ENCODE data around the gene FAM9C.
"Not testable (repeated sequence)": the region's sequence is repeated elsewhere in the genome, so short reads cannot be mapped to it uniquely, and the experiment has no call there.

Gene FAM9C

DNA sequence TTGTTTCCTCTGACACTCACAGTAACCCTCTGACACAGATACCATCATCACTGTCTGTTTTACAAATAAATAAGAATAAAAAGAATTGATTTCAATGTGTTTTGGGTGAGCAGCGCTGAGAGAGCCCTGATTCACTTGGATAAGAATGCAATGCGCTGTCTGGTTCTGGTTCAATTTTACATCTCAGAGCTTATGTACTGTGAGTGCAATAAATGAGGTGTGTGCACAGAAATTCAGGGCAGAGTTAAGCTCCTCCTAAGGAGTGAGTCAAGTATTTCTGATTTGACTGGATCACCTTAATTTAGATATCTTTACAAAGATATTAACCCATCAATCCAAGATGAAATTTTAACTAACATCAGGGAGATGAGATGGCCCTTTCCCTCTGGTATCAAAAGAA is 11.2 kb downstream of the FAM9C start:
- Histone ChIP-seq H3K27ac (ENCODE audit: low read depth, low read length) (no peak overlapping the region), H3K9ac (ENCODE audit: low read depth, low read length) (no peak overlapping the region), H3K9me3 (ENCODE audit: control insufficient read depth, insufficient read depth, low read length) (no peaks in the 10 kb centered on the region), H3K4me3 (ENCODE audit: low read depth, low read length) (no peak overlapping the region), H3K4me1 (ENCODE audit: control insufficient read depth, insufficient read depth, low read length) (peaks cover 30% of the 10 kb centered on the region), H3K36me3 (ENCODE audit: control insufficient read depth, insufficient read depth, low read length) (no peaks in the 10 kb centered on the region), H3K27me3 (ENCODE audit: control insufficient read depth, insufficient read depth, low read length) (no peaks in the 10 kb centered on the region)

DNA sequence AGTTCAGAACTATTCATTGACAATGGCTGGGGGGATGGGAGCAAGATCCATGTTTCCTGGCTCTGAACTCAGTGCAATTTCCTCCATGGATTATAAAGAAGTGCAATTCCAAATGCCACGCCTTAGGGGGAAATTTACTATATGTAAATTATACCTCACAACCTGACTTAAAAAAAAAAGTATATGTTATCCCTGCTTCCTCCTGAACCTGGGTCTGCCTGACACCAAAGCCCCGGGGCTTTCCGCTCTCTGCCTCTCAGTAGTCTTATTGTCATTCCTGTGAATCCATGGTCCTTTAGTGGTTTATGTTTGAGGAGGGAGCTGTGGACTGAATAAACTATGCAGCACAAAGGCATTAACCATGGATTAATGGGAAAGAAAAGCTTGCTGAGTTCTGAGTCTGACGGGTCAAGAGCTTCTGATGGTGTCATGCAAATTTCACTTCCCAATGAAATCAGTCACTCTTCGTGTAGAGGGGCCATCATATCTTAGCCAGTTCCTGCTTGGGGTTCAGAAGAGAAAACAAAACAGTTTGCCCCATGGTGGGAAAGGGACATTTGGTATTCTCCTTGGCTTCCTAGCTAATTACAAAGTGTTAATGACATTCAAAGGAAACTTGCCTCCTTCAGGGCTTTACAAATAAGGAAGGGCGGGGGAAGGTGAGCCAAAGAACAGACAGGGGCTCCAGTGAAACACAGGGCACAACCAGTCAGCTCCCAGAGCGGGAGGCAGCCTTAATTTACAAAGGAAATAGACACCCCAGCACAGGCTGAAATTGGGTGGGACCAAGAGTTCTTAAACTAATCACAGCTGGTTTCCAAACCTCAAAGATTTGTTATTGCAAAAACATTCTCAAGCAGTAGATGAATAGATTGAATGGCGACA is 14.3 kb downstream of the FAM9C start:
- Histone ChIP-seq H3K36me3 (ENCODE audit: control insufficient read depth, insufficient read depth, low read length) (no peaks in the 10 kb centered on the region), H3K4me3 (ENCODE audit: low read depth, low read length) (peak overlapping the region; percentile 22; the same call in 1 of the 2 replicates), H3K9me3 (ENCODE audit: control insufficient read depth, insufficient read depth, low read length) (no peaks in the 10 kb centered on the region), H3K9ac (ENCODE audit: low read depth, low read length) (peak overlapping the region; percentile 45; the same call in 1 of the 2 replicates), H3K27me3 (ENCODE audit: control insufficient read depth, insufficient read depth, low read length) (no peaks in the 10 kb centered on the region), H3K27ac (ENCODE audit: low read depth, low read length) (peak overlapping the region; percentile 96), H3K4me1 (ENCODE audit: control insufficient read depth, insufficient read depth, low read length) (peaks cover 30% of the 10 kb centered on the region)

DNA sequence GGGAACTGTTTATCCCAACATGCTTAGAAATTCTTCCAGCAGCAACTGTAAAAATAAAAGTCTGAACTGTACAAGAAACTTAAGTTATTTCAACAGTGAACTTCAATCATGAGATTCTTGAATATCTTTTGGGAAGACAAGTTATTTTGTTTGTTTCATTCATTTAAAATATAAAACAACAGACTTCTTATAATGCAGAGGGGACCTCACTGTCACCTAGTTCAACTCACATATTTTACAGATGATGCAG is 14.9 kb downstream of the FAM9C start:
- H3K27me3 ChIP-seq (ENCODE audit: control insufficient read depth, insufficient read depth, low read length), result no peaks in the 10 kb centered on the region
- peaks cover 30% of the 10 kb centered on the region for H3K4me1 ChIP-seq (ENCODE audit: control insufficient read depth, insufficient read depth, low read length)
- H3K9ac ChIP-seq (ENCODE audit: low read depth, low read length), result peak overlapping the region; percentile 54
- no peaks in the 10 kb centered on the region for H3K36me3 ChIP-seq (ENCODE audit: control insufficient read depth, insufficient read depth, low read length)
- H3K27ac ChIP-seq (ENCODE audit: low read depth, low read length), result peak overlapping the region; percentile 96
- H3K9me3 ChIP-seq (ENCODE audit: control insufficient read depth, insufficient read depth, low read length), result no peaks in the 10 kb centered on the region
- peak overlapping the region; percentile 22; the same call in 1 of the 2 replicates for H3K4me3 ChIP-seq (ENCODE audit: low read depth, low read length)

DNA sequence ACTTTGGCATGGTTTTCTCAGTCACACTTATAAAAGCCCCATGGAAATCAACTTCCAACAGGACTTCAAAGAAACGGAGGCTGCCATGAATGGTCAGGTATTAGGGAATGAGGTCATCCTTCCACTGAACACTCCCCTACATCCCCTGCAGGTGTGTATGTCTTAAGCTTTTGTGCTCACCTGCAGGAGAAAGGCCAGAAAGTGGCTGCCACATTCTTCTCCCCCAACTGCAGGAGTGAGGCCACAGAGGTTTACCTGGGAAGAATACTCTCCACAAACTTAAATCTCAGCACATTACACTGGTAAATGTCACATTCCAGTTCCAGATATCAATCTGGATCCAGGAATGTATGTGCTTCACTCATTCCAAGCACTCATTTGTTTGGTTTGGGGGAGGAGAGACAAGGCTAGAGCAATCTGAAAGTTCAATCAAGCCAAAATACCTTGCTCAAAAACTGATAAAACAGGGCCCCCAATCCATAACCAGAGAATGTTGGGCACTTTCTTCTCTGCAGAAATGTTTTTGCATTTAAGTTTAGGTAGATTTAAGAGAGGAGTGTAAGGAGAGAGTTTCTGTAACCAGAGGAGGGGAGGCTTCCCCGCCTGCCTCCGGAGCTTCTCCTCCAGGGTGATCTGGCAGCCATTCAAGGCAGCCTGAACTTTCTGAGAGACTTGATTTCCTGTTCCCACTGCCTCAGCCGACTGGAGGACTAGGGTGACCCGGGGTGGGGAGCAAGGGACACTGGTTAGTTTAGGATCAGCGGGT is 15.4 kb downstream of the FAM9C start:
- peak overlapping the region; percentile 54 for H3K9ac ChIP-seq (ENCODE audit: low read depth, low read length)
- no peaks in the 10 kb centered on the region for H3K27me3 ChIP-seq (ENCODE audit: control insufficient read depth, insufficient read depth, low read length)
- no peaks in the 10 kb centered on the region for H3K9me3 ChIP-seq (ENCODE audit: control insufficient read depth, insufficient read depth, low read length)
- H3K27ac ChIP-seq (ENCODE audit: low read depth, low read length), result peak overlapping the region; percentile 96
- H3K36me3 ChIP-seq (ENCODE audit: control insufficient read depth, insufficient read depth, low read length), result no peaks in the 10 kb centered on the region
- H3K4me1 ChIP-seq (ENCODE audit: control insufficient read depth, insufficient read depth, low read length), result peaks cover 27% of the 10 kb centered on the region
- H3K4me3 ChIP-seq (ENCODE audit: low read depth, low read length), result peak overlapping the region; percentile 27; the same call in 1 of the 2 replicates

DNA sequence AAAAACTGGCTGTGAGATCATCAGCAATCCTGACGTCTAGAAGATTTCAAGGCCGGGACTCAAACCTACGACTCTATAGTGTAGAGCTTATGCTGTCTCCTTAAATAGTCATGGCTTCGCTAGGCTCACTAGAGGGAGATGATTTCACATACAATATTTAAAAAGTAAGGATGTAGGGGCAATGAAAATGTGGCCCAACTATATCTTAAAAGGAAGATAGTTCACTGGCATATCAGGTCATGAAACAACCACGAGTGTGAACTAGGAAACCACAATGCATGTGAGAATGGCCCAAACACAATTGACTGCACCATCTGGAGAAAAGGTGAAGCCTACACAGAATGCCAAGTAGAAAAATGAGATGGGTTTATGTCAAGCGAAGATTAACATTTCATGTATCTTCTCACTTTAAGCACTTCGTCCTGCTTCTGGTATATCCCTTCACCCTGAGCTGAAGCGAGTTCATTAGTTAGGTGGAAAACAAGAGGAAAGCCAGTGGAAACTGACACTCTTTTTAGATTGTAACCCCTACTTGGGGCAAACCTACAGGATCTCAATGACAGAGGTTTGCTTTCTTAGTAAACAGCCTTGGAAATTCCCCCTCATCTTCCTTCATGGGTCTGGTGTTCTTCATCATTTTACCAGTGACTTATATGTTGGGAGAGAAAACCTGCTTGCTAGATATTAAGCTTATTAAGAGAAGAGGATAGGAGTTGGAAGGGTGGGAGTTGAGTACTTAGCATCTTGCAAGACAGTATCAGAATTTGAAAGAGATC is 17.4 kb downstream of the FAM9C start:
- Histone ChIP-seq H3K36me3 (ENCODE audit: control insufficient read depth, insufficient read depth, low read length) (no peaks in the 10 kb centered on the region), H3K4me1 (ENCODE audit: control insufficient read depth, insufficient read depth, low read length) (peaks cover 40% of the 10 kb centered on the region), H3K9me3 (ENCODE audit: control insufficient read depth, insufficient read depth, low read length) (no peaks in the 10 kb centered on the region), H3K9ac (ENCODE audit: low read depth, low read length) (no peak overlapping the region), H3K4me3 (ENCODE audit: low read depth, low read length) (no peak overlapping the region), H3K27me3 (ENCODE audit: control insufficient read depth, insufficient read depth, low read length) (no peaks in the 10 kb centered on the region), H3K27ac (ENCODE audit: low read depth, low read length) (no peak overlapping the region)

DNA sequence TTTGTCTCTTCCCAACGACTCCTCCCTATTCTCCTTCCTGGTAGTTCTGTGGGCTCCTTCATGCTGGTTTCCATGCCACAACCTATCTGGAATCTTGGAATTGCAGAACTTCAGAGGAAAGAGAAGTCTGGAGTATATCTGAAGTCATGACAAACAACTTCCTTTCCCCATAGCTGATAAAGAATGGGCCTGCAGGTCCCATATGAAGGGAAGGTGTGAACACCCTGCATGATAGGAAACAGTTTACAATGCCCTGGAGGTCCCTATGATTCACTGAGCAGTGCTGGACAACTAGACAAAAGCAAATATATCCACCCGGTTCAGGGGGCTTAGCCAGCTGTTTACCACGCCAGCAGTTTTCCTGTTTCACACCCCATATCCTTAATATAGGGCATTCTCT is 19.4 kb downstream of the FAM9C start:
- H3K27ac ChIP-seq (ENCODE audit: low read depth, low read length), result no peak overlapping the region
- H3K4me1 ChIP-seq (ENCODE audit: control insufficient read depth, insufficient read depth, low read length), result peaks cover 31% of the 10 kb centered on the region

DNA sequence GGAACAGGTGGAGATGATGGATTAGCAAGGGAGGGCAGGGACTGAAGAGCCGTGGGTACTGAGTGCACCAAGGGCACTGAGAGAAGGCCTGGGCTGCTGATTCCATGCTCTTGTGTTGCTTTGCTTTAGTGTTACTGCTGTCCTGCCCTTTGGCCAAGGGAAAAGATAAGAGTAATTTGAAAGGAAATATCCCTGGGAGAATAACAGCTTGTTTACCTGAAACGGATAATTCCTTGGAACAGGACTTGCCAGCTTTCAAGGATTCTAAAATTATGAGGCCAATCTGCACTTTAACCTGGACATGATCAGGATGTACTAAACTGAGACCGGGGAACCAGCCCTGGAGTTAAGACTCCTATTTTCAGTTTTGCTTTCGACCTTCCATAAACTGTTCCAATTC is 20.4 kb downstream of the FAM9C start:
- Histone ChIP-seq H3K9ac (ENCODE audit: low read depth, low read length) (no peak overlapping the region), H3K27me3 (ENCODE audit: control insufficient read depth, insufficient read depth, low read length) (no peaks in the 10 kb centered on the region), H3K27ac (ENCODE audit: low read depth, low read length) (no peak overlapping the region), H3K9me3 (ENCODE audit: control insufficient read depth, insufficient read depth, low read length) (no peaks in the 10 kb centered on the region), H3K4me1 (ENCODE audit: control insufficient read depth, insufficient read depth, low read length) (peaks cover 21% of the 10 kb centered on the region), H3K4me3 (ENCODE audit: low read depth, low read length) (no peak overlapping the region), H3K36me3 (ENCODE audit: control insufficient read depth, insufficient read depth, low read length) (no peaks in the 10 kb centered on the region)

More for the DNA sequence above, 19.4 kb downstream of the FAM9C start:
- Histone ChIP-seq H3K9ac (ENCODE audit: low read depth, low read length) (no peak overlapping the region), H3K27me3 (ENCODE audit: control insufficient read depth, insufficient read depth, low read length) (no peaks in the 10 kb centered on the region), H3K9me3 (ENCODE audit: control insufficient read depth, insufficient read depth, low read length) (no peaks in the 10 kb centered on the region), H3K36me3 (ENCODE audit: control insufficient read depth, insufficient read depth, low read length) (no peaks in the 10 kb centered on the region), H3K4me3 (ENCODE audit: low read depth, low read length) (no peak overlapping the region)

DNA sequence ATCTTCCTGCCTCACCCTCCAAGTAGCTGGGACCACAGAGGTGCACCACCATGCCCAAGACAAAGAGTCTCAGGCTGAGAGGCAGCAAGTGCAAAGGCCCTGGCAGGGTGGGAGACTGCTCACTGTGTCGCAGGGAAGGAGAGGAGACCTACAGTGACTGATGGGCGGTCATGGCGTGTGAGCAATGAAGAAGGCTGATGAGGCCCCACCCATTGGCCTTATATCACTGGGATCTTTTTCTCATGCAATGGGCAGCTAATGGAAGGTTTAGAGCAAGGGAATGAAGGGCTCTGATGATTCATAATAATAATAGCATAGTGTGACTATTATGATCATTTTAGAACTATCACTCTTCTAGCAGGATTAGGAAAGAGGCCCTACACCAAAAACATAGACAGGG is 20.9 kb downstream of the FAM9C start:
- Histone ChIP-seq H3K4me3 (ENCODE audit: low read depth, low read length) (no peak overlapping the region), H3K4me1 (ENCODE audit: control insufficient read depth, insufficient read depth, low read length) (peaks cover 17% of the 10 kb centered on the region), H3K9me3 (ENCODE audit: control insufficient read depth, insufficient read depth, low read length) (no peaks in the 10 kb centered on the region), H3K9ac (ENCODE audit: low read depth, low read length) (no peak overlapping the region), H3K36me3 (ENCODE audit: control insufficient read depth, insufficient read depth, low read length) (no peaks in the 10 kb centered on the region), H3K27ac (ENCODE audit: low read depth, low read length) (no peak overlapping the region), H3K27me3 (ENCODE audit: control insufficient read depth, insufficient read depth, low read length) (no peaks in the 10 kb centered on the region)

DNA sequence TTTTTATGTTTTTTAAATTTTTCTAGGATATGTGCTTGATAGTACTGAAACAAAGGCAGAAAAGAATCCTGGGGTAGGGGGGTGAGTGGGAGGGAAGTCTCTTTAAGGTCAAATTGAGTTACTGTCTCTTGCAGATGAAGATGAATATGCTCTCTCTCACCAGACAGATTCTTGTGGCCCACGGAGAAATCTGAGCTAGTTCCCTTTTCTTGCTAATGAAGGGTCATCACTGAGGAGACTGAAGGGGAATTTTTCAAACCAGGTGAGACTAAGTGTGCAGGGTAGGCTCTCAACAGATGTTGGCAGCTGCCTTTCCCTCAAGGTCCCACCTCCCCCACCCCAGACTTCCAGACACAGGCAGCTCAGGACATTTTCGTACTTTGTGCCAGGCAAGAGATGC is 21.5 kb downstream of the FAM9C start:
- Histone ChIP-seq H3K4me3 (ENCODE audit: low read depth, low read length) (no peak overlapping the region), H3K36me3 (ENCODE audit: control insufficient read depth, insufficient read depth, low read length) (no peaks in the 10 kb centered on the region), H3K9ac (ENCODE audit: low read depth, low read length) (no peak overlapping the region), H3K27ac (ENCODE audit: low read depth, low read length) (no peak overlapping the region), H3K27me3 (ENCODE audit: control insufficient read depth, insufficient read depth, low read length) (no peaks in the 10 kb centered on the region), H3K4me1 (ENCODE audit: control insufficient read depth, insufficient read depth, low read length) (peaks cover 15% of the 10 kb centered on the region), H3K9me3 (ENCODE audit: control insufficient read depth, insufficient read depth, low read length) (no peaks in the 10 kb centered on the region)

DNA sequence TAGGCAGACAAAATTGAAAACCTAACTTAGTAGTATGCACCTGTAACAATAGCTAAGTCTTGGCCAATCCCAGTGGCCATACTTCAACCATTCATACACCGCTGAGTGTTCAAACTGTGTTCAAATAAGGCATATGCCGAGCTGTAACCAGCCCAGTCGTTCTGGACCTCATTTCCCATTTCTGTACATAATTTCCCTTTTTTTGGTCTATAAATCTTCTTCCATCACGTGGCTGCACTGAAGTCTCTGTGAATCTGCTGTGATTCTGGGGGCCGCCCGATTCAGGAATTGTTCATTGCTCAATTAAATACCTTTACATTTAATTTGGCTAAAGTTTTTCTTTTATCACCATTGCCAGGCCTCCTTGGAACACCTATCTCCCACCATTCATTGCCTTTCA is 27.7 kb downstream of the FAM9C start:
- not testable (repeated sequence) for H3K9me3 ChIP-seq (ENCODE audit: control insufficient read depth, insufficient read depth, low read length); H3K27ac ChIP-seq (ENCODE audit: low read depth, low read length); H3K27me3 ChIP-seq (ENCODE audit: control insufficient read depth, insufficient read depth, low read length); H3K36me3 ChIP-seq (ENCODE audit: control insufficient read depth, insufficient read depth, low read length); H3K4me3 ChIP-seq (ENCODE audit: low read depth, low read length); H3K9ac ChIP-seq (ENCODE audit: low read depth, low read length)
- H3K4me1 ChIP-seq (ENCODE audit: control insufficient read depth, insufficient read depth, low read length), result peaks cover 21% of the 10 kb centered on the region

All from HUES48 (cell line).